Loucy (cell line): ENCODE data around the gene IL3RA.

ENCODE experiments used
- EZH2phosphoT487 ChIP-seq: fragments of 200-600 bp; IDR thresholded peaks from 2 replicates; pipeline ENCODE4 v1.6.1; 2018; ENCODE audit warnings: antibody characterized with exemption, mild to moderate bottlenecking, moderate library complexity, borderline replicate concordance
- TF ChIP-seq, protein P1 (sequence below): fragments of 200-600 bp; sonication (generic); conservative IDR thresholded peaks from 2 replicates; pipeline ENCODE4 v1.5.1; 2014; ENCODE audit warnings: mild to moderate bottlenecking, antibody characterized with exemption, low read length

DNA sequence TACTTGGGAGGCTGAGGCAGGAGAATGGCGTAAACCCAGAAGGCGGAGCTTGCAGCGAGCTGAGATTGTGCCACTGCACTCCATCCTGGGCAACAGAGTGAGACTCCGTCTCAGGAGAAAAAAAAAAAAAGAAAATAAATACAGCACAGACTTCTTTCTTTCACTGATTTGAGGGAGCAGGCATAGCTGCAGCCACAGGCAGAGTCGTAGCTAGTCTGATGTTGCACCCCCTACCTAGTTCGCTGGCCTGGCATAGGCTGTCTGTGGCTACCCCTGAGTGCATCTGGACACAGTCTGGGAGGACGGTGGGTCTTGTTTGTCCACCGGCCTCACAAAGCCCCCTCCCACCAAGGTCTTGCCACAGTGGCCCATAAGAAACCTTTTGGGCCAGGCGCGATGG lies 21.4 kb downstream of the IL3RA start:
- TF ChIP-seq, protein P1, sequence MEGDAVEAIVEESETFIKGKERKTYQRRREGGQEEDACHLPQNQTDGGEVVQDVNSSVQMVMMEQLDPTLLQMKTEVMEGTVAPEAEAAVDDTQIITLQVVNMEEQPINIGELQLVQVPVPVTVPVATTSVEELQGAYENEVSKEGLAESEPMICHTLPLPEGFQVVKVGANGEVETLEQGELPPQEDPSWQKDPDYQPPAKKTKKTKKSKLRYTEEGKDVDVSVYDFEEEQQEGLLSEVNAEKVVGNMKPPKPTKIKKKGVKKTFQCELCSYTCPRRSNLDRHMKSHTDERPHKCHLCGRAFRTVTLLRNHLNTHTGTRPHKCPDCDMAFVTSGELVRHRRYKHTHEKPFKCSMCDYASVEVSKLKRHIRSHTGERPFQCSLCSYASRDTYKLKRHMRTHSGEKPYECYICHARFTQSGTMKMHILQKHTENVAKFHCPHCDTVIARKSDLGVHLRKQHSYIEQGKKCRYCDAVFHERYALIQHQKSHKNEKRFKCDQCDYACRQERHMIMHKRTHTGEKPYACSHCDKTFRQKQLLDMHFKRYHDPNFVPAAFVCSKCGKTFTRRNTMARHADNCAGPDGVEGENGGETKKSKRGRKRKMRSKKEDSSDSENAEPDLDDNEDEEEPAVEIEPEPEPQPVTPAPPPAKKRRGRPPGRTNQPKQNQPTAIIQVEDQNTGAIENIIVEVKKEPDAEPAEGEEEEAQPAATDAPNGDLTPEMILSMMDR = no peak
- no peak for TF ChIP-seq EZH2phosphoT487
